Stromal cell of bone marrow (primary cell): ENCODE results near the gene TSHR.
"Not testable (repeated sequence)": the region's sequence is repeated elsewhere in the genome, so short reads cannot be mapped to it uniquely, and the experiment has no call there.

ENCODE experiments used
- DNase-seq: peaks from one replicate; pipeline ENCODE4 v3.0.0-alpha.2; 2012; ENCODE audit warnings: low read depth

The TSHR gene

DNA sequence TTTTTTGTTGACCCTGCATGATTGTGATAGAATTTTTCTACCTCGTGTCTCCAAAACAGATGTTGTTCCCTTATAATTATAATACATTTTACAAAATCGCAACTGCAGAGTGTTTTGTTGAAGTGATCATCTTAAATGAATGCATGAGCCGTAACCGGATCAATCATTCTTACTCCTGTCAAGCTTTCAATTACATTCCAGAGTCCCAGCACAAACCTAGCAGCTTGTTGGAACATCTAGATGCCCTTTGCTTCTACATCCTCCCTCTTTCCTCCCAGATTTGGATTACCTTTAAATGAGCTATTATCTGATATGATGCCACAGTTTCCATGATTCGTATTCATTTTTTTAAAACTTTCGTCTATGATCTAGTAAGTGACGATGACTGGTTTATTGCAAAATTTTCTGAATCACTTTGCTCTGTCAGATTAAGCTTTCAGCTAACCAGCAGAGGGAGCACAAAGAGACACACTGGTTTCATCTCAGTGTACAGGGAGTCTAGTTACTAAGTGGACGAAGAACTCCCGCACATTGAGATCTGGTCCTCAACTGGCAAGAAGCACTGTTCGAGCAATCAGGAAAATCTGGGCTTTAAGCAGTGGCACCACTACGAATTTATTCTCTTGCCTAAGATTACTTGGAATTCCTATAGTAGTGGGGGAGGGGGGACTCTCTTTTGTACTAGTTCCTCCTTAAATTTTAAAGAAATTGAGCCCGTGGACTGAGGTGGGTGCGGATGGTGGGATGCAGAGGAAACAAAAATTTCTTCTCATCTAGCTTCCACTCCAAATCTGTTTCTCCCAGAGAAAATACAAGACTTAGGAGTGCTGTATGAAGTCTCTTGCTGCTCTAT is 40.9 kb downstream of the TSHR start:
- DNase-seq: peak; percentile 90

DNA sequence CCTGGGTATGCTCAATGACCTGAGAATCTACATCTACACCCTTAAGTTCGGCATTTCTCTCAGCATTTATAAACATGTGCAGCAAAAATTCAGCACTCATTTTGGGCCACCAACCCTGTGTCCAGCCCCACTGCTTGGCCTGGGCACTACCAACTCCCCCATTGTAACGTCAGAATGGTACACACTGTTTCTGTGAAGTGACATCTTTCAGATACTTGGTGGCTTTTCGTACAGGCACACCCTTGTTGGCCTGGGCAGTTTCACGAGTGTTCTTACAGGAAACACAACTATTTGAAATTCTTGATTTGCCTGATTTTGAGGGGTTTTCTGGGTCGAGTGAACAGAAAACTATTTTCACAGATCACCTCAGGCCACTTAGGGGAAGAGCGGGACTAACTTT is 46.0 kb downstream of the TSHR start:
- no peak for DNase-seq

DNA sequence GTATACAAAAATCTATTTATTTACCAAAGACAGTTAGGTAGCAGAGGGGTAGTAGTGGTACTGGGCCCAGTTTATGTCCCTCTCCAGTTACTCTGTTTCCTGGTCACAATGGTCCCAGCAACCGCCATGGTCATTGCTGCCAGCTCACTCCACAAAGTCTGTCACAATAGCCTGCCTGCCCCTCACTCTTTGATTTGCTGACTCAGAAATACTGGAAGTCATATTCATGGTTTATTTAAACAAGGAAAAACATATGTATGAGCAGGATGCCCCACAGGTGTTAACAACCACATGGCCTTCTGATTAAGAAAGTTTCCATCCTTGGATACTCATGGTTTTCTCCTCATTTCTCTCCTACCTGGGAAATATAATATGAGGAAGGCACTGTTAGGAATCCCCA is 49.2 kb downstream of the TSHR start:
- DNase-seq: no peak

- no peak for DNase-seq
Observed at GRCh38 chr14:81005540-81006228, 50.3 kb downstream of the TSHR start.

- no peak for DNase-seq
Observed at GRCh38 chr14:81006266-81006665, 50.8 kb downstream of the TSHR start.

- no peak for DNase-seq
Observed at GRCh38 chr14:81007131-81007530, 51.7 kb downstream of the TSHR start.

GRCh38 chr14:81009346-81009745 is 53.9 kb downstream of the TSHR start:
- no peak for DNase-seq

- no peak for DNase-seq
Observed at GRCh38 chr14:81018251-81018650, 62.8 kb downstream of the TSHR start.

- no peak for DNase-seq
Observed at GRCh38 chr14:81018684-81019083, 63.3 kb downstream of the TSHR start.

DNA sequence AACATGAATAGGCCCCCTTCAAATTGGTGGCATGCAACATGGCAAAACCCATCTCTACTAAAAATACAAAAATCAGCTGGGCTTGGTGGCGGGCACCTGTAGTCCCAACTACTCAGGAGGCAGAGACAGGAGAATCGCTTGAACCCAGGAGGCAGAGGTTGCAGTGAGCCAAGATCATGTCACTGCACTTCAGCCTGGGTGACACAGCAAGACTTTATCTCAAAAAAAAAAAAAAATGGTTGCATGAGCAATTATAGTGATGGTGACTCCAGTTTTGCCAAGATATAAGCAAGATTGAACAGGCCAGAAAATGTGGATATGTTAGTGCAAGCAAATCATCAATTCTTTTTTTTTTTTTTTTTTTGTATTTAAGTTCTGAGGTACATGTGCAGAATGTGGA is 63.7 kb downstream of the TSHR start:
- not testable (repeated sequence) for DNase-seq

- DNase-seq: no peak
Observed at GRCh38 chr14:81023095-81023710, 67.8 kb downstream of the TSHR start.

- DNase-seq: no peak
Observed at GRCh38 chr14:81028461-81028860, 73.0 kb downstream of the TSHR start.

GRCh38 chr14:81031488-81031887 is 76.1 kb downstream of the TSHR start:
- DNase-seq: no peak

GRCh38 chr14:81033698-81034240 is 78.3 kb downstream of the TSHR start:
- DNase-seq: no peak

DNA sequence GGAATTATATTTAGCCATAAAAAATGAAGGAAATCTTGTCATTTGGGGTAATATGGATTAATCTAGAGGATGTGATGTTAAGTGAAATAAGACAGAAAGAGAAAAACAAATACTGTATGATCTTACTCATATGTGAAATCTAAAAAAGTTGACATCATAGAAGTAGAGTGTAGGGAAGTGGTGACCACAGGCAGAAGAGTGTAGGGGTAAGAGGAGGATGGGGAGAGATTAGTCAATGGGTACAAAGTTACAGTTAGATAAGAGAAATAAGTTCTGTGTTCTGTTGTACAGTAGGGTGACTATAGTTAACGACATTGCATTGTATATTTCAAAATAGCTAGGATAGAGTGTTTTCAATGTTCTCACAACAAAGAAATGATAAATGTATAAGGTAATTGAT is 87.0 kb downstream of the TSHR start:
- no peak for DNase-seq

GRCh38 chr14:81051547-81051946 is 96.1 kb downstream of the TSHR start:
- DNase-seq: no peak

DNA sequence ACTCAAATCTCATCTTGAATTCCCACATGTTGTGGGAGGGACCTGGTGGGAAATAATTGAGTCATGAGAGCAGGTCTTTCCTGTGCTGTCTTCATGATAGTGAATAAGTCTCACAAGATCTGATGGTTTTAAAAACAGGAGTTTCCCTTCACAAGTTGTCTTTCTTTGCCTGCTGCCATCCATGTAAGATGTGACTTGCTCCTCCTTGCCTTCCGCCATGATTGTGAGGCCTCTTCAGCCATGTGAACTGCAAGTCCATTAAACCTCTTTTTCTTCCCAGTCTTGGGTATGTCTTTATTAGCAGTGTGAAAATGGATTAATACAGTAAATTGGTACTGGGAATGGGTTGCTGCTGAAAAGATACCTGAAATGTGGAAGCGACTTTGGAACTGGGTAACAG is 98.6 kb downstream of the TSHR start:
- DNase-seq: not testable (repeated sequence)

- no peak for DNase-seq
Observed at GRCh38 chr14:81055971-81056370, 100.5 kb downstream of the TSHR start.

DNA sequence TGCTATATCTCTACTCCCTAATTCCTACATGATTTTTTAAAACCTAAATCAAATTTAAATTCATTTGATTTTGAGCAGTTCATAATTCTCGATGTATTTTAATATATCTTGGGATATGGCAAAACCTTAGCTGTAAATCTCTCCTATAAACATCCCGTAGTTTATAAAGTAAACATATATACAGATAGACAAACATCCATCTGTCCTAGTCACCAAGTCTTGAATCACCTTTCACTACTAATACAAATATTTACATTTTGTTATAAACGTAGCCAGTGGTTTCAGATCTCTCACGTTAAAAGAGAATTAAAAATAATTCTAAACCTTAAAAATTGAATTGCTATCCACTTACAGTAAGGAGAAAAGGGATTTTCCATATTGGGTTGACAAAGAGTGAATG is 107.0 kb downstream of the TSHR start:
- DNase-seq: no peak

DNA sequence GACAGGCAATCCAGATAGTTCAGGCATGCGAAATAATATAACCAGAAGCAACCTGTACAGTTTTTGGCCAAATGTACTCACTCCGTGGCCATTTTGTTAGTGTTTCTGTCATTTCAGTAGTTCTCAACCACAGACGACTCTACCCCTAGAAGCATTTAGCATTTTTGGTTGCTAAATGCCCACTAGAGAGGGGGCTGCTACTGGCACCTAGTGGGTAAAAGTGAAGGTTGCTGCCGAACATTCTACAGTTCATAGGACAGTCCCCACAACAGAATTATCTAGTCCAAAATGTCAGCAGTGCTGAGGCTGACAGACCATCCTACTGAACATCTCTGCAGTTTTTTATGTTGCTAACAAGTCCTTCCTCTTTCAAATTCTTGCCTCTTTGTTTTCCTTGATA is 107.4 kb downstream of the TSHR start:
- DNase-seq: peak; percentile 3

GRCh38 chr14:81066672-81067071 is 111.3 kb downstream of the TSHR start:
- no peak for DNase-seq

DNA sequence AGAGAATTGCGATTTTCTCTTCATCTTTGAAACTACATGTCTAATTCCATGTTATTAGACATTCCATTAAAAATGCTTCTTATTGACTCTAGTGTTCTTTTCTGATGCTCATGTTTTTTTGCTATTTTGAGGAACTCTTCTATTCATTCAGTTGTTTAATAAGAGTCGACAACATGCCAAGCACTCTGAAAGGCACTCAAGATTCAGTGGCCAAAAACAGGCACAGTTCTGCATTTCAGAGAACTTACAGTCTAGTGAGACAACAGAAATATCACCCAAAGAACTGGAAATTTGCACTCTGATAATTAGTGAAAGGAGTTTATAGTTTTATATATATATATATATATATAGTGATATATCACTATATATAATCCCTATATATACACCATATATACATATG is 111.7 kb downstream of the TSHR start:
- no peak for DNase-seq
